Skin epidermis (tissue), 12 donors: ENCODE results near the gene DRAM2.

ENCODE experiments used
- H3K27ac ChIP-seq, 21 experiments: fragments of 200-600 bp; sonication (generic) in 11 of 21; one replicate each; pipeline ENCODE4 v1.5.0; 2020; ENCODE audit warnings: mild to moderate bottlenecking in 3 of 21, inconsistent platforms in 2 of 21, moderate library complexity in 2 of 21
- H3K4me3 ChIP-seq, 7 experiments: fragments of 200-600 bp; sonication (generic) in 2 of 7; one replicate each; pipeline ENCODE4 v1.5.0; 2020; ENCODE audit warnings: inconsistent platforms in 2 of 7, mild to moderate bottlenecking in 2 of 7, moderate library complexity in 1 of 7

DRAM2 gene

DNA sequence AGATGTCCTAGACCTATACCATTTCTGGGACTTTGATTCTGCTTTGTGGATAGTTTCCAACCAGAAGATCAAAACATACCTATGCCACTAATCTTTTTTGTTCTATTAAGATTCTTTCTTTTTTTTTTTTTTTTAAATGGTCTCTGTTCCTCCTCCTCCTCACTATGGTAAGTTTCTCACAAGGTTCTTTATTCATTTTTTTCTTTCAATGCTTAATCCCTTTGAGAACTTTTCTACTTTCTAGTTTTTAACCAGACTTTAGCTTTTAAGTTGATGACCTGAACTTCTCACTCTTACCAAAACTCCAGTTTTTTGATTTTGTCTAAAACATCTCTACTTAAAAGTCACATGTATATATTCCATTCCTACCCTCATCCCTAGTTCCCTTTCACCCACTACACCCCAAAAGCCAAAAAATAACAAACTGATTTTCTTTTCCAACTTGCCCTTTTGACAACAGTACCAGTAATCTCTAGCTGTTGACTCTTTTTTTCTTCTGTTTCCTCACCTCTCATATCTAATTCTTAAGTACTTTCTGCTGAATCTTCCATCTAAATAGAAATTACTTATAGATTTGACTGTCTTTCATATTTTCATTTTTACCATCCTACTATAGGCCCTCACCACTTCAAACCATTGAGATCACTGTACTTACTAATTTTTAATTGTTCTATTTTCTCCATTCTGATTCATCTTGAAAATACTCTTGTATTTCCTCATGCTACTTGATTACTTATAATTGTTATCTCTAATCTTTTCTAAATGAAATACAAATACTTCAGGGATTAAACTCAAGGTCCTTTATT lies 6.3 kb upstream of the DRAM2 start:
- Histone ChIP-seq H3K27ac (peak overlapping the region in 1 of 21 experiments; percentile 22), H3K4me3 (no peak overlapping the region)

DNA sequence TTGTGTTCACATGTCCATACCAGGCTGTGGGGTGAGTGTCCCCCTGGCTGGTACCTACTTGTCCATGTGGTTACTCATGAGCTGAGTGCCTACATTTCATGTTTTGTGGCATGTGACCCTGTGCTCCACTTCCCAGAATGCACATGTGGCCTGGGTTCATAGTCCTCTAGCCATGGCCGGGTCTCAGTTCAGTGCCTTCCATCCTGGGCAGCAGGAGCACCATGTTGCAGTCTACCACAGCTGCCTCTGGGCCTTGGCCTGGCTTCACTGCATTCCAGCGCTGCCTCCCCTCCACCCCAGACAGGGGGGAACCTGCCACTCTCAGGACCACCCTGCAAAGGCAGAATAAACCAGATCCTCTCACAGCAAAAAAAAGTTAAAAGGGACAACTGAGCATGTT lies 5.6 kb upstream of the DRAM2 start:
- Histone ChIP-seq H3K4me3 (no peak overlapping the region), H3K27ac (peak overlapping the region in 1 of 21 experiments; percentile 22)

DNA sequence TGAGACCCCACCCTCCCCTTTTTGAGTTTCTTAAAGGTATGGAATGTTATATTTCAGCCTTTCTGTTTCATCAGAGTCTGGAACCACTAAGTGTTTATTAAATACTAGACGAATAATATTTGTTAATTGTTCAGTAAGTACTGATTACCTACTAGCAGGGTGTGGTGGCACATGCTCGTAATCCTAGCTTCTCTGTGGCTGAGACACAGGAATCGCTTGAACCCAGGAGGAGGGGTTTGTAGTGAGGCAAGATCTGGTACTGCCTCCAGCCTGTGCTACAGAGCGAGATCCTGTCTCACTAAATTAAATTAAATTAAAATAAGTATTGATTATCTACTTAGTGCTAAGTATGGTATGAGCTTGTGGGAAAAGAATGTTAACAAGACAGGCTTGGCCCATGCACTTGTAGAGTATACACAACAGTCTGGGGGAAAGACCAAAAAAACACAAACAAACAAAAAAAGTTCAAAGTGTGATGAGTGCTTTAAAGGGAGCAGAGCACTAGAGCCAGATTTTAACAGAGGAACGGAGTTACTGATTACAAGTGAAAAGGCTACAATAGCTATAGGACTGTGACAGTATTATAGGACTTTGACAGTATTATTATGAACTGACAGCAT lies 2.6 kb upstream of the DRAM2 start:
- Histone ChIP-seq H3K27ac (peak overlapping the region in 1 of 21 experiments; percentile 98), H3K4me3 (peak overlapping the region in 1 of 7 experiments; percentile 86)

DNA sequence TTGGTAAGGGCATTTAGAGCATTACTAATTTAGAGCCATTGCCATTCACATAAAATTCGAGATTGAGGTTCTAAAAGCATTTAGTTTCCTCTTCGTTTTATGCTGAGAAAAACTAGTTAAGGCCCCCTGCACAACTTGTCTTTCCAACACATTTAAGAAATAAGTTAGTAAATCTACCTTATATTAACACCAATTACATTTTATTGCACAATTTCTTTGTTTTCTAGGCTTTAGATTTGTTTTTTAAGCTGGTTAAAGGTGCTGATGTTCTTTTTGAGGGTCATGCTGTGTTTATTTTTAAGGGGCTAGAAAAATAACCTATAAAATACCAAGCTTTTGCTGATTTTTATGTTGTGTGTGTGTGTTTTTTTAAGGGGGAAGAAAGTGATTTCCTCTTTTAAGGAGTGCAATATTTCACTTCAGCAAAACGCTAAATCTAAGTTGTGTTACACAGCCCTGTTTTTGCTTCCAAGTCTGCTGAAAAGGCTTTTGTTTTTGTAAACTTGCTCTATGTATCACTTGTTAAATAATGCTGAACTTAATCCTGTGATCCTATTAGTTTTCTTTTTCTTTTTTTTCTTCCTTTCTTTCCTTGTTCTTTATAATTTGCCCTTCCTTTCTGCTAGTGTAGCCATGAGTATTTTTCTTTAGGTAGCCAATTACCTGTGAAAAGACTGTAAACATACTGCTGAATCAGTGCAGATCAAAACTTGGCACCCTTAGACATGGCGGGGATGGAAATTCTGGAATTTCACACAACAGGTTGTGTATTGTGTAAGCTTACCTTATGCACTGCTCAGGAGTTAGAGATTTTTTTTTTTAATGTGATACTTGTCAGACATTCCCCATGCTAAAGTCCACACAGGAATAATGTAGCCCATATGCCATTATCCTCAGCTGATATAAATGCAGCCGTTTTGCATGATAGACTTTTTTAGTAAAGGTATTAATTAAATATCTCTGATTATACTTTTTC lies 1.6 kb upstream of the DRAM2 start:
- peak overlapping the region in 10 of 21 experiments; percentile 2 to 99 (median 96) for H3K27ac ChIP-seq

DNA sequence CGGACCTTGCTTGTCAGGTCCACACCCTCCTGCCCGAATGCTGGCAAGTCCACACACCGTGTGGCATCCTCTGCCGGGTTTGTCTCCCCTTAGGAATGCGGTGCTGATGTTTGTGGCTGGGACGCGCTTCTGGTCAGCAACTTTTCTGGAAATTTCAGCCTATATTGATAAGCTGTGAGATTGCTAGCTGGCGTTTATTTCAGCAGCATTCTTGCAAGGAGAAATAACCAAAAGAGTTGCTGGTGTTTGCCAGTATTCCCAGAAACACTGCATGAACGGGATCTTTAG lies 731 bp upstream of the DRAM2 start:
- peak overlapping the region; percentile 69 to 95 (median 86) for H3K4me3 ChIP-seq
- H3K27ac ChIP-seq = peak overlapping the region; percentile 90 to 99 (median 96)

More for the DNA sequence above, 1.6 kb upstream of the DRAM2 start:
- H3K4me3 ChIP-seq = peak overlapping the region; percentile 69 to 95 (median 86)

DNA sequence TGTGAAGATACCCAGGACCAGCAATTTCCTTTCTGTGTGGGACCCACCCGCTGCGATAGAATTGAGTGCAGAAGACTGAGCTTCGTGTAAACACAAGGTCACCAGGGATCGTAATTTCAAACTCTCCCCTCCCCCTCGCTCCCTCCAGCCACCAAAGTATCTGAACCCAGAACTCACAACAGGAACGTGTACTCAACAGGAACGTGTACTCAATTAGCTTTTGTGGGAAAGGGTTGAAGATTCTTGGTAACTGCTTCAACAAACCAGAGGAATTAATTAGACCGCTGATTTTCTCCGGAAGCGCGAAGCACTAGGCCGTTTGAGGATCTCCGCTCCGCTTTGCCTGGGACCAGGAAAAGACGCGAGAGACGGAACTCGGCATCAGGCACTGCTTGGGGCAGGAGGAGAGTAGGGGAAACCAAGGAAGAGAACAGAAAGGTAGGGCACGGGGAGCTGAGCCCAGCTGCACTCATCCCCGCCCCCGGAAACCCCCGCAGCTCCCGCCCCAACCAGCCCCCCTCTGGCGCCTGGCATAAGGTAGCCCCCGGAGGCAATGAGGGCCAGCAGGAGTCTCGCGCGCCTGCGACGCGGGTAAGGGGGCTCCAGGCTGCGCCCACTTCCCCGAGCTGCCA lies 453 bp downstream of the DRAM2 start:
- Histone ChIP-seq H3K4me3 (peak overlapping the region; percentile 69 to 95 (median 86)), H3K27ac (peak overlapping the region; percentile 90 to 99 (median 96))

DNA sequence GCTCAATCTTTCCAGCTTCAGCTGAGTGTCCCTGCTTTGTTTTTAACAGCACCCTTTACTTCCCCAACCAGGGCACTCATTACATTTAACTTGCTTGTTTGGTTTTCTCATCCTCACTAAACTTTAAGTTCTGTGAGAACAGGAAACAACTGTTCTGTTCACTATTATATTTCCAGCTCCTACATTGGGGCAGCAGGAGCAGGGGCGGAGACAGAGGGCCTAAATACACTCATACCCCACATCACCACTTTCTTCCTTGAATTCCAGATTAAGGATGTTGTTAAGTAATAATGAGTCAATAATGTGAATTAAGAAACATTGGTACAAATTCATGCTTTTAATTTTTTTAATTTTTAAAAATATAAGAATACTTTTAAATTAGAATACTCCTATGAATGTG lies 6.0 kb downstream of the DRAM2 start:
- H3K27ac ChIP-seq = peak overlapping the region in 4 of 21 experiments; percentile 2 to 61 (median 44)

DNA sequence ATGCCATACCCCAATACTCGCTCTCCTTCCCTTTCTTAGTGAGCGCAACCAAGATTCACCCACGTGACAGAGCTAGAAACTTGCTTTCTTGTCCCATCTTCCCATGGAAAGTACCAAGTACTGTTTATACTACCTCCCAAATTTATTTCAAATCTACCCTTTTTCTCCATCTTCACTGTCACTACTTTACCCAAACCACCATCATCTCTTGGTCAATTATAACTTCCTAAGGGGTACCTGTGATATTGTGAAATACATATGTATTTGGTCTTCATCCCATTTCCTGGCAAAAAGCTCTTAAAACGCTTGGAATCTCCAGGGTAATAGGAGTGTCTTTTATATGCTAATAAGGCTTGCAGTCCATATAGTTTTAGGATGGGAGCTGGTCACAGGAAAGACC lies 8.2 kb downstream of the DRAM2 start:
- peak overlapping the region in 3 of 21 experiments; percentile 21 to 55 (median 26) for H3K27ac ChIP-seq
- H3K4me3 ChIP-seq = no peak overlapping the region

More for the DNA sequence above, 6.0 kb downstream of the DRAM2 start:
- H3K4me3 ChIP-seq = no peak overlapping the region

DNA sequence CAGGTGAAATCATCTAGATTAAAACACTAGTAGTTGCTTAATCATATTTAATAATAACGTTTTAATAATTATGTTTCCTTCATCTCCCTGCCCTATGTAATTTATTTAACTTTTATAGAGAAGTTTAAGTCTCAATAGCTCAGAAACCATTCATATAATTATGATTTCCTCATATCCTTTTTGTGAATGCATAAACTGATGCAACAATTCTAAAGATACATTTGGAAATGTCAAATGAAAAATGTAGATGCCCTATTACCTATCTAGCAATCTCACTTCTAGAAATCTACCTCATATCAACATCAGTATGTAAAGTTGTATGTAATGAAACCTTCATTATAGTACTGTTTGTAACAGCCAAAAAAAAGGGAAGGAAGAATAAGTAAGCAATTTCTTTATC lies 10.5 kb downstream of the DRAM2 start:
- Histone ChIP-seq H3K27ac (peak overlapping the region in 1 of 21 experiments; percentile 66), H3K4me3 (no peak overlapping the region)

DNA sequence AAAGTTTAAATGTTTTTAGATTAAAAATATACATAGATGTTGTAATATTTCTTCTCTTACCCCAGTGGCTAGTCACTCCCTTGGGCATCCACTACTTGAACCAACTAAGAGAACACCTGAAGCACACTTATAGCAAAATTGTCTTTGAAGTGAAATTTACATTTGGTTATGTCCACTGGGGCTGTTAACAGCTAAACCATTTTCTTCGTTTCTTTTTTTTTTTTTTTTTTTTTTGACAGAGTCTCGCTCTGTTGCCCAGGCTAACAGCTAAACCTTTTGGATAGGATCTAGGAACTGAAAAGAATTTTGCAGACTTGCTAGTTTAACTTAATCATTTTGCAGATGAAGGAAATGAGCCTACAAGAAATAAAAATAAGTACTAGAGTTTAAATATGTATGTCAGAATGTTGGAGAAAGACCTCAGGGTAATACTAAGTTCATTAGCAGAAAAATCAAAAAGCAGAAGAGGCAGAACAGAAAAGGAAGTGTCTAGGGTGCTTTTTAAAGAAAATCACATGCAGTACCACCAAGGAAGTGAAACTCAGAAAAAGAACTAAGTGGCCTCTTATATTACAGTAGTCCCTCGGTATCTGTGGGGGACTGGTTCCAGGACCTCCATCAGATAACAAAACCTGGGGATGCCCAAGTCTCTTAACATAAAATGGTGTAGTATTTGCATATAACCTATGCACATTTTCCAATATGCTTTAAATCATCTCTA lies 11.8 kb downstream of the DRAM2 start:
- Histone ChIP-seq H3K27ac (peak overlapping the region in 4 of 21 experiments; percentile 14 to 66 (median 42)), H3K4me3 (no peak overlapping the region)

DNA sequence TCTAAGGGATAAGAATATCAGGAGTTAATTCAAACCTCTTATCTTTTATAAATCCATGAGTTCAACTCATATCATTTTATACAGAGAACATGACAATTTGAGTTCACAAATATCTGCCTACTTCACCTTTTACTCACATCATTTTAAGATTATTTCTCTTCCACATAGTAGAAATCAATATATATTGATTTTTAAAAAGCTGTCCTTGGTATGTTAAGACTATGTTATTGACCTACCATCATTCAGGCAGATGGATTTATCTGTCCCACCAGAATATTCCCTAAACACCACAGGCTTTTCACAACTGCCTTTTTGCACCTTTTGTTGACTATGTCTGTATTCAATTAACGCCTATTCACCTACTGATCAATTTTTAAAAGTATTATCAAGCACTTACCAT lies 13.5 kb downstream of the DRAM2 start:
- Histone ChIP-seq H3K27ac (no peak overlapping the region), H3K4me3 (no peak overlapping the region)

DNA sequence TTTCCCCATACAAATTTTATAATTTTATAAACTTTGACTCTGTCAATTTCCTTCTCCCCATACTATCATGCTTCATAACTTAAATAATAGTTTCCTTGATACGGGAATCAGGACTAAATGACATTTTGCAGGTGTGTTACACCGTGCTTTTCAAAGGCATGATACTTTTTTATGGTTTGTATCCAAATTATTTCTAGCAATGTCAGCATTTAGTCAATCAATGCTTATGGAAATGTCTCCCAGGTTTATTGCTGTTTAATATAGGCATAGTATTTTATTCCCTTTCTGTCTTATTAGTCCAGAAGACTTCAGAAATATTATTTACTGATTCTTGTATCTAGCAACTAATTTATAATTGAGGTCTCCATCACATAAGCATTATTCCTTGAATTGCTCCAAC lies 23.4 kb downstream of the DRAM2 start:
- Histone ChIP-seq H3K27ac (no peak overlapping the region), H3K4me3 (no peak overlapping the region)

DNA sequence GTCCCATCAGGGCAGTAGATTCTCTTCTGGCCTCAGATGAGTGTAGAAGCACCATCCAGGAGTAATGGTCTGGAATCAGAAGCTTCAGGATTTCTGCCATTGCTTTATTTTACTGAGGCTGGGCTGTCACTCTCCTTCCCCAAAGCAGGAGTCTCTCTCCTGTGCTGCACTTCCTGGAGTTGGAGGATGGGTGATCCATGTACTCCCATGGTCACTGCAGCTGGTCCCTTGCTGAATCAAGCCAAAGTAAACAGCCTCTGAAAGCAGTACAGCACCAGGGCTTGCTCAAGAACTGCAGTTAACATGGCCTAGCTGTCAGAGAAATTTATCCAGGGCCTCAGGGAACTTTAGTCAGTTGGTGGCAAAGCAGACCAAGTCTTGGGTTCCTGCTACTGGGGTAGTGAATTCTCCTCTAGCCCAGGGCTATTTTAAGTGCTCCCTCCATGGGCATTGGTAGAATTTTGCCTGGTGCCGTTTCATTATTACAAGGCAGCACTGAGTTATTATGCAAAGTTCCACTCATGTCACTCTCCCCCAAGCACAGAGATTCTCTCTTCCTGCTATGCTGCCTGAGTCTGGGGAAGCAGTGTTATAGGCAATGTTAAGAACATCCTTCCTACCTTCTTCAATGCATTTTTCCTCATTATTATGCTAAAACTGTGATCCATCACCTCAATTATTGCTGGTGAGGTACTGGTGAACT lies 29.5 kb downstream of the DRAM2 start:
- no peak overlapping the region for H3K4me3 ChIP-seq
- no peak overlapping the region for H3K27ac ChIP-seq

DNA sequence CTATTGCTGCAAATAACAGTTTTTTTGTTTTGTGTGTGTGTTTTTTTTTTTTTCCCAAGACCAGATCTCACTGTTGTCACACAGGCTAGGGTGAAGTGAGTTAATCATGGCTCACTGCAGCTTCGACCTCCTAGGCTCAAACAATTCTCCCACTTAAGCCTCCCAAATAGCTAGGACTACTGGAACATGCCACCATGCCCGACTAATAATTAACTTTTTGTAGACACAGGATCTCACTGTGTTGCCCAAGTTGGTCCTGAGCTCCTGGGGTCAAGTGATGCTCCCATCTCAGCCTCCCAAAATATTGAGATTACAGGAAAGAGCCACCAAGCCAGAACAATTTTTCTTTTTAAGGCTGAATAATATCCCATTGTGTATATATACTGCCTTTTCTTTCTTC lies 34.9 kb downstream of the DRAM2 start:
- no peak overlapping the region for H3K4me3 ChIP-seq

DNA sequence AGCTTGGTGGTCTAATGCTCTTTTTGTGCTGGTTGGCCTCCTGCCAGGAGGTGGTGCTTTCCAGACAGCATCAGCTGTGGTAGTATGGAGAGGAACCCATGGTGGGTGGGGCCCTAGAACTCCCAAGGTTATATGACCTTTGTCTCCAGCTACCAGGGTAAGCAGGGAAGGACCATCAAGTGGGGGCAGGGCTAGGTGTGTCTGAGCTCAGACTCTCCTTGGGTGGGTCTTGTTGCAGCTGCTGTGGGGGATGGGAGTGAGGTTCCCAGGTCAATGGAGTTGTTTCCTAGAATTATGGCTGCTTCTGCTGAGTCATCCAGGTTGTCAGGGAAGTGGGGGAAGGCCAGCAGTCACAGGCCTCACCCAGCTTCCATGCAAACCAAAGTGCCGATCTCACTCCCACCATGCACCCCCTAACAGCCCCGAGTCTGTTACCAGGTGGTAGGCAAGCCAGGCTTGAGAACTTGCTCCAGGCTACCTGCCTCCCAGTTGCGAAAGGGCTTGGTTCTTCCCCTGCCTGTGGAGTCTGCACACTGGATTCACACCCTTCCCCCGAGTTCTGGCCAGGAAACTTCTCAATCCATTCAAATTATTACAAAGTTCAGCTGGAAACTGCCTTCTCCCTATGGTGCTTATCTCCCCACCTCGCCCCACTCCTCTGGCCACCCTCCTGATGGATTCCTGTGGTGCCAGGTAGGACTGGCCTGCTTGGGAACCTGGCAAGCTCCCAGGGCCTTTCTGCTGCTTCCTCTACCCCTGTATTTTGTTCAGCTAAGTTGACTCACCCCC lies 37.8 kb downstream of the DRAM2 start:
- Histone ChIP-seq H3K4me3 (no peak overlapping the region), H3K27ac (no peak overlapping the region)

More for the DNA sequence above, 34.9 kb downstream of the DRAM2 start:
- H3K27ac ChIP-seq = no peak overlapping the region

DNA sequence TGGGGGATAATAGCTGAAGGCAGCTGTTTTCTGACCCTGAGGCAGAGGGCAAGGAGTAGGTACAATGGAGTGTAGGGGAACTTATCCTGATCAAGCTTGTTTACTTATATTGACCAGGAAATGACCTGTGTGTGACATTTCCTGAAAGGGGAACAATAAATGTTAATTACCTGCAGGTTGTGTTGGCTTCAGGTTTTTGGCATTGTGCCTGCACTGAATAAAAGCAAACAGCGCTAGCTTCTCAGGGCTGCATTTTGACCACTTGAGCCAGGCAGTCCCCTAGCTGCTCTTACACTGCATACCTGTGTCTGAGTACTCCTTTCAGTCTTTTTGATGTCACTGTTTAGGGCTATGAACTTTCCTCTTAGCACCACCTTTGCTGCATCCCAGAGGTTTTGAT lies 40.6 kb downstream of the DRAM2 start:
- Histone ChIP-seq H3K4me3 (no peak overlapping the region), H3K27ac (no peak overlapping the region)

DNA sequence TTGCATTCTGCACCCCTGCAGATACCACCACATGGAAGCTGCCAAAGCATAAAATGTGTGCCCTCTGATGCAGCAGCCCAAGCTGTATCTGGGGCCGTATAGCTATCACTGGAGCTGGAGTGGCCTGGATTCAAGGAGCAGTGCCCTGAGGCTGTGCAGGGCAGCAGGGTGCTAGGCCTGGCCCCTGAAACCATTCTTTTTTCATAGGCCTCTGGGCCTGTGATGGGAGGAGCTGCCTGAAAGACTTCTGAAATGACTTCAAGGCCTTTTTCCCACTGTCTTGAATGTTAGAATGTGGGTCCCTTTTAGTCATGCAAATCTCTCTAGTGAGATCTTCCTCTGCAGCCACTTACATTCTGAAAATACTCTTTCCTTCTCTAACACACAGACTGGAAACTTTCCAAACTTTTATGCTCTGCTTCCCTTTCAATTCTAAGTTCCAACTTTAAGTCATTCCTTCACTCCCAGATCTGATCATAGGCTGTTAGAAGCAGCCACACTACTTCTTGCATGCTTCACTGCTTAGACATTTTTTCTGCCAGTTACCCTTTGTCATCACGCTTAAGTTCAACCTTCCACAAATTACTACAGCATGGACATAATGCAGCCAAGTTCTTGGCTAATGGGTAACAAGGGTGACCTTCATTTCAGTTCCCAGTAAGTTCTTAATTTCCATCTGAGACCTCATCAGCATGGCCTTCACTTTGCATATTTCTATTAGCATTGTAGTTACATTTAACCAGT lies 42.4 kb downstream of the DRAM2 start:
- H3K27ac ChIP-seq = no peak overlapping the region
- H3K4me3 ChIP-seq = no peak overlapping the region
